H1 (cell line): ENCODE results near the gene KRTAP4-5. TPM values are rescaled to one million over a fixed set of nuclear protein-coding genes. Genes with fewer than 3 reads are reported as not detected.

ENCODE experiments used
- CTCF ChIA-PET: fragments of 300-600 bp; sonication (Branson Sonifier 250); formaldehyde crosslinking; loops from one replicate; lab custom pipeline; 2021; ENCODE audit not compliant: partially characterized antibody; lab: Charles Lee
- POLR2A ChIA-PET: fragments of 300-600 bp; sonication (Branson Sonifier 250); formaldehyde crosslinking; loops from one replicate; lab custom pipeline; 2021; ENCODE audit warnings: inconsistent platforms; ENCODE audit not compliant: partially characterized antibody; lab: Charles Lee
- DNase-seq, 2 experiments: peaks; one replicate each; pipeline versions ENCODE4 v3.0.0 to v3.0.0-alpha.2; 2010 to 2022; ENCODE audit warnings: low spot score in 2 of 2, low read depth in 1 of 2, mixed read lengths in 1 of 2
- FAIRE-seq: peaks from 2 replicates; lab custom pipeline; 2011; peaks lifted over from hg19 to GRCh38; lab: Jason Lieb, UNC
- H2AFZ ChIP-seq: 2 replicates; pipeline ENCODE4 v1.8.1; 2012; ENCODE audit warnings: low read length, inconsistent platforms
- H2AK5ac ChIP-seq: 2 replicates; pipeline ENCODE4 v1.6.1; 2013; ENCODE audit warnings: low read depth, low read length
- H2BK120ac ChIP-seq: replicated peaks from 2 replicates; pipeline ENCODE3; 2013; ENCODE audit warnings: low read depth, low read length, inconsistent platforms
- H2BK12ac ChIP-seq: 2 replicates; pipeline ENCODE4 v1.6.1; 2013; ENCODE audit warnings: low read depth, low read length
- H2BK15ac ChIP-seq: 2 replicates; pipeline ENCODE4 v1.6.1; 2013; ENCODE audit warnings: low read length
- H2BK20ac ChIP-seq: 2 replicates; pipeline ENCODE4 v1.6.1; 2013; ENCODE audit warnings: low read length
- H2BK5ac ChIP-seq: 2 replicates; pipeline ENCODE4 v1.6.1; 2013; ENCODE audit warnings: low read depth, low read length
- H3K14ac ChIP-seq: 2 replicates; pipeline ENCODE4 v1.6.1; 2013; ENCODE audit warnings: inconsistent platforms; ENCODE audit not compliant: insufficient read length
- H3K18ac ChIP-seq: 2 replicates; pipeline ENCODE4 v1.6.1; 2013; ENCODE audit warnings: low read length; ENCODE audit errors: extremely low read depth
- H3K23ac ChIP-seq: 2 replicates; pipeline ENCODE4 v1.6.1; 2013; ENCODE audit warnings: inconsistent platforms; ENCODE audit not compliant: insufficient read length
- H3K23me2 ChIP-seq: 2 replicates; pipeline ENCODE4 v1.6.1; 2013; ENCODE audit warnings: low read depth, low read length
- H3K27ac ChIP-seq: 2 replicates; pipeline ENCODE4 v1.6.1; 2011; ENCODE audit warnings: low read depth, low read length, inconsistent platforms
- H3K27me3 ChIP-seq, 4 experiments: replicated peaks in 1 of 4; 1 replicate in 1 of 4; 2 replicates in 3 of 4; pipeline versions ENCODE4 v1.6.1 to v1.8.1; 2011 to 2013; ENCODE audit warnings: low read length in 3 of 4, mild to moderate bottlenecking in 3 of 4, inconsistent platforms in 2 of 4, mixed read lengths in 2 of 4, moderate library complexity in 1 of 4; ENCODE audit not compliant: control insufficient read depth in 3 of 4, insufficient read depth in 3 of 4; ENCODE audit errors: extremely low read depth in 1 of 4
- H3K36me3 ChIP-seq, 4 experiments: 2 replicates each; pipeline versions ENCODE4 v1.6.1 to v1.8.1; 2011 to 2013; ENCODE audit warnings: mild to moderate bottlenecking in 4 of 4, low read length in 3 of 4, moderate library complexity in 2 of 4, control low read depth in 1 of 4, inconsistent platforms in 1 of 4; ENCODE audit not compliant: insufficient read depth in 4 of 4, control insufficient read depth in 2 of 4
- H3K4ac ChIP-seq: replicated peaks from 2 replicates; pipeline ENCODE3; 2013; ENCODE audit warnings: low read length, low read depth, mixed read lengths, inconsistent platforms; ENCODE audit not compliant: insufficient read length
- H3K4me1 ChIP-seq, 4 experiments: replicated peaks in 1 of 4; 1 replicate in 1 of 4; 2 replicates in 3 of 4; pipeline versions ENCODE4 v1.6.1 to v1.8.1; 2011 to 2013; ENCODE audit warnings: low read length in 3 of 4, inconsistent platforms in 2 of 4, mixed read lengths in 1 of 4; ENCODE audit not compliant: insufficient read depth in 4 of 4, control insufficient read depth in 3 of 4
- H3K4me2 ChIP-seq, 2 experiments: 2 replicates each; pipeline versions ENCODE4 v1.6.1 to v1.8.1; 2011 to 2013; ENCODE audit warnings: low read depth in 2 of 2, low read length in 2 of 2, control low read depth in 1 of 2, inconsistent platforms in 1 of 2, mild to moderate bottlenecking in 1 of 2; ENCODE audit not compliant: insufficient read depth in 1 of 2
- H3K4me3 ChIP-seq, 4 experiments: fragments of 200-600, 300-600 bp in 1 of 4; sonication (generic), shearing (Covaris generic), sonication (Bioruptor Twin) in 1 of 4; 2 replicates each; pipeline versions ENCODE4 v1.5.1 to v1.8.1; 2011 to 2016; ENCODE audit warnings: low read length in 4 of 4, low read depth in 3 of 4, control low read depth in 2 of 4, inconsistent platforms in 2 of 4, mild to moderate bottlenecking in 2 of 4, mixed read lengths in 1 of 4, moderate library complexity in 1 of 4; ENCODE audit not compliant: insufficient read depth in 2 of 4; ENCODE audit errors: extremely low read depth in 1 of 4
- H3K56ac ChIP-seq: replicated peaks from 2 replicates; pipeline ENCODE3; 2013; ENCODE audit warnings: low read depth, mild to moderate bottlenecking, mixed read lengths, low read length, inconsistent platforms; ENCODE audit not compliant: insufficient read length
- H3K79me1 ChIP-seq: 2 replicates; pipeline ENCODE4 v1.6.1; 2013; ENCODE audit warnings: low read depth, low read length, control low read depth
- H3K79me2 ChIP-seq, 2 experiments: 2 replicates each; pipeline versions ENCODE4 v1.6.1 to v1.8.1; 2012 to 2013; ENCODE audit warnings: low read length in 2 of 2, mild to moderate bottlenecking in 2 of 2, inconsistent platforms in 1 of 2; ENCODE audit not compliant: insufficient read depth in 2 of 2, control insufficient read depth in 1 of 2
- H3K9ac ChIP-seq, 4 experiments: replicated peaks in 1 of 4; 1 replicate in 1 of 4; 2 replicates in 3 of 4; pipeline versions ENCODE4 v1.6.1 to v1.8.1; 2011 to 2013; ENCODE audit warnings: low read depth in 3 of 4, low read length in 3 of 4, control low read depth in 2 of 4, mild to moderate bottlenecking in 2 of 4, moderate library complexity in 2 of 4, inconsistent platforms in 1 of 4; ENCODE audit errors: extremely low read depth in 1 of 4
- H3K9me3 ChIP-seq, 2 experiments: 2 replicates each; pipeline versions ENCODE4 v1.6.1 to v1.8.1; 2012 to 2013; ENCODE audit warnings: mild to moderate bottlenecking in 2 of 2, moderate library complexity in 2 of 2, control low read depth in 1 of 2, inconsistent platforms in 1 of 2, low read depth in 1 of 2, low read length in 1 of 2, mixed read lengths in 1 of 2; ENCODE audit not compliant: insufficient read depth in 2 of 2
- H4K20me1 ChIP-seq, 2 experiments: replicated peaks in 1 of 2; 2 replicates each; pipeline versions ENCODE3 to v1.8.1; 2011 to 2013; ENCODE audit warnings: inconsistent platforms in 2 of 2, low read length in 2 of 2, mild to moderate bottlenecking in 1 of 2; ENCODE audit not compliant: insufficient read depth in 2 of 2, control insufficient read depth in 1 of 2
- H4K5ac ChIP-seq: 2 replicates; pipeline ENCODE4 v1.6.1; 2013; ENCODE audit warnings: low read length, low read depth, mixed read lengths, inconsistent platforms; ENCODE audit not compliant: insufficient read length
- H4K8ac ChIP-seq: 2 replicates; pipeline ENCODE4 v1.8.0; 2013; ENCODE audit warnings: mild to moderate bottlenecking, moderate library complexity, low read length, inconsistent platforms; ENCODE audit not compliant: insufficient read depth; ENCODE audit errors: extremely low read depth
- H4K91ac ChIP-seq: replicated peaks from 2 replicates; pipeline ENCODE3; 2013; ENCODE audit warnings: low read length, mixed read lengths, inconsistent platforms; ENCODE audit not compliant: insufficient read length
- HDAC2 ChIP-seq, 2 experiments: fragments of 300-600 bp in 1 of 2; sonication (generic) in 1 of 2; IDR thresholded peaks; 2 replicates each; pipeline ENCODE4 v1.6.1; 2011 to 2012; ENCODE audit warnings: low read depth in 2 of 2, low read length in 2 of 2, mild to moderate bottlenecking in 2 of 2, moderate library complexity in 2 of 2, borderline replicate concordance in 1 of 2, inconsistent platforms in 1 of 2
- JUN ChIP-seq: IDR thresholded peaks from 2 replicates; pipeline ENCODE4 v1.6.1; 2011; ENCODE audit warnings: low read depth, mild to moderate bottlenecking, improper control_type of control experiment, low read length
- KDM1A ChIP-seq: fragments of 200-600, 300-600 bp; sonication (generic); IDR thresholded peaks from 2 replicates; pipeline ENCODE4 v1.7.1; 2016; ENCODE audit warnings: mild to moderate bottlenecking, low read length, borderline replicate concordance
- POLR2AphosphoS5 ChIP-seq: IDR thresholded peaks from 2 replicates; pipeline ENCODE4 v1.6.1; 2011; ENCODE audit warnings: low read depth, low read length
- RNF2 ChIP-seq: fragments of 200-900, 300-1000 bp; sonication (generic); IDR thresholded peaks from 2 replicates; pipeline ENCODE4 v1.7.1; 2016; ENCODE audit warnings: borderline replicate concordance, low read depth, mild to moderate bottlenecking, antibody characterized with exemption, low read length; ENCODE audit not compliant: poor library complexity, severe bottlenecking; ENCODE audit errors: missing control alignments
- TCF12 ChIP-seq: IDR thresholded peaks from 2 replicates; pipeline ENCODE4 v1.6.1; 2011; ENCODE audit warnings: low read depth, mild to moderate bottlenecking, low read length
- WGBS, 2 experiments: shearing (Covaris generic) in 1 of 2; methylation state at CpG; one replicate each; pipeline versions ENCODE4 v1.1.6 to v1.1.7; 2013 to 2015; ENCODE audit warnings: low lambda C conversion rate in 2 of 2, mixed read lengths in 2 of 2, inconsistent platforms in 1 of 2, low coverage in 1 of 2, missing lambda C conversion rate in 1 of 2; ENCODE audit not compliant: insufficient replicate concordance in 2 of 2, insufficient coverage in 1 of 2, insufficient read length in 1 of 2; ENCODE audit errors: extremely low coverage in 1 of 2, missing lambda C conversion rate in 1 of 2; 5-methylcytosine and 5-hydroxymethylcytosine counted together
- polyA plus RNA-seq, 7 experiments: library from polyadenylated mRNA; depleted of rRNA in 3 of 7; stranded (reverse) in 5 of 7; unstranded in 2 of 7; fragments of >200 nt in 5 of 7; fragments of 200-250 nt in 2 of 7; gene quantifications; 1 replicate in 5 of 7; 2 replicates in 1 of 7; 4 replicates in 1 of 7; pipeline versions ENCODE4 v1.2.1 to v1.2.3, GENCODE V29; 2011 to 2013; ENCODE audit warnings: missing spikeins in 2 of 7, mixed read lengths in 2 of 7
- total RNA-seq: library from RNA; stranded (reverse); fragmentation: NEBNext Ultra II Directional; extraction: Animal tissue kit (Norgen Biotek cat#: 25700); gene quantifications from 2 replicates; pipeline ENCODE4 v1.2.1, GENCODE V29; 2021
- TF ChIP-seq, protein P1 (sequence below): IDR thresholded peaks from 2 replicates; pipeline ENCODE4 v1.6.1; 2012; ENCODE audit warnings: low read length, inconsistent platforms

KRTAP4-5 gene
- total and polyA plus RNA-seq, 2 of the 8 experiments (the other 6 are each of a cell fraction or from before 2014, with no cell fraction given) = not detected

DNA sequence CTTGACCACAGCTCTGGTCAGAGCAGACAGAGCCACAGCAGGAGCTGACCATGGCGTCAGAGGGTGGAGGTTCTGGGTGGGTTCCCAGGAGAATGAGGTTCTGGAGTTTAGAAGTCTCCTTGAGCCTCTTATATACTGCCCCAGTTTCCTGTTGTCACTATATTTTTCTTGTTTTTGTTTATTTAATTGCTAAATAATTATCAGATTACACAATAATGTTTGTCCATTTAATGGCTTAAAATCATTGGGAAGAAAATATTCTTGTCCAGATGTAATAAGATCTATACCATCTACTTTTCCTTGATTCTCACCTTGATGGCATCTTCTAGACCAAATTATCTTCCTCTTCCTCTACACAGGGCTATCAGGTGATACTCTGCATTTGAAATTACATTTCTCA lies 18.5 kb upstream of the KRTAP4-5 start, which contains the start of gene KRTAP4-3:
Gene KRTAP4-3 (minus strand): TSS at position 101 of the 400 bp plus-strand sequence. CDS start 49 bp downstream, at position 52.
- H3K27ac ChIP-seq = no peak within 1 kb of the TSS

More for the DNA sequence above, 18.5 kb upstream of the KRTAP4-5 start, which contains the start of gene KRTAP4-3:
- H2AFZ ChIP-seq = no peak within 1 kb of the TSS
- H4K91ac ChIP-seq = no peak within 1 kb of the TSS
- no peak within 1 kb of the TSS for H4K5ac ChIP-seq
- no peak for FAIRE-seq
- no peak within 1 kb of the TSS for H2BK120ac ChIP-seq
- H3K4ac ChIP-seq = no peak within 1 kb of the TSS
- no peaks in the 10 kb centered on the region for H3K79me2 ChIP-seq
- 100% methylated on average over 1 of the region's 1 CpG; no CpG with 5 or more reads in 1 of the 2 experiments for WGBS, 2 experiments
- H2AK5ac ChIP-seq = no peak within 1 kb of the TSS
- no peak within 1 kb of the TSS for H3K18ac ChIP-seq
- no peak within 1 kb of the TSS for H3K23ac ChIP-seq
- no peak within 1 kb of the TSS for H2BK20ac ChIP-seq
- TF ChIP-seq HDAC2 (IDR thresholded peaks at IDR 0.05; ENCODE audit: borderline replicate concordance in 1 of 2, low read depth in 2 of 2, low read length in 2 of 2) (no peak), POLR2AphosphoS5 (no peak), KDM1A (no peak), RNF2 (no peak), JUN (no peak), TCF12 (no peak)
- TF ChIP-seq, protein P1, sequence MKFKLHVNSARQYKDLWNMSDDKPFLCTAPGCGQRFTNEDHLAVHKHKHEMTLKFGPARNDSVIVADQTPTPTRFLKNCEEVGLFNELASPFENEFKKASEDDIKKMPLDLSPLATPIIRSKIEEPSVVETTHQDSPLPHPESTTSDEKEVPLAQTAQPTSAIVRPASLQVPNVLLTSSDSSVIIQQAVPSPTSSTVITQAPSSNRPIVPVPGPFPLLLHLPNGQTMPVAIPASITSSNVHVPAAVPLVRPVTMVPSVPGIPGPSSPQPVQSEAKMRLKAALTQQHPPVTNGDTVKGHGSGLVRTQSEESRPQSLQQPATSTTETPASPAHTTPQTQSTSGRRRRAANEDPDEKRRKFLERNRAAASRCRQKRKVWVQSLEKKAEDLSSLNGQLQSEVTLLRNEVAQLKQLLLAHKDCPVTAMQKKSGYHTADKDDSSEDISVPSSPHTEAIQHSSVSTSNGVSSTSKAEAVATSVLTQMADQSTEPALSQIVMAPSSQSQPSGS = no peak
- TF ChIP-seq, all 59 proteins: peak for 0
- H3K14ac ChIP-seq = no peak within 1 kb of the TSS
- no peaks in the 10 kb centered on the region for H4K20me1 ChIP-seq
- no peaks in the 10 kb centered on the region for H3K27me3 ChIP-seq
- no peak within 1 kb of the TSS for H3K56ac ChIP-seq
- no peaks in the 10 kb centered on the region for H3K23me2 ChIP-seq
- H3K79me1 ChIP-seq = no peaks in the 10 kb centered on the region
- ChIA-PET CTCF (interaction anchor here (0.6 kb wide), 2 partner anchors 8 to 548 kb away, joined by 3 read pairs; no protein-coding TSS in a partner anchor), POLR2A (no interaction called here)
- DNase-seq = no peak
- H3K9ac ChIP-seq = no peak within 1 kb of the TSS
- no peak within 1 kb of the TSS for H2BK12ac ChIP-seq
- no peak within 1 kb of the TSS for H3K4me2 ChIP-seq
- H2BK5ac ChIP-seq = no peak within 1 kb of the TSS
- H3K4me1 ChIP-seq = no peaks in the 10 kb centered on the region
- H4K8ac ChIP-seq = no peak within 1 kb of the TSS
- no peaks in the 10 kb centered on the region for H3K36me3 ChIP-seq
- H3K4me3 ChIP-seq = no peak within 1 kb of the TSS
- no peaks in the 10 kb centered on the region; a peak in 1 of 4 replicates for H3K9me3 ChIP-seq
- no peak within 1 kb of the TSS for H2BK15ac ChIP-seq
